ENCODE data around the gene POLR3A.

GRCh38 chr10:78029269-78030226 is at the start of gene POLR3A:
- TF ChIP-seq, protein P1, sequence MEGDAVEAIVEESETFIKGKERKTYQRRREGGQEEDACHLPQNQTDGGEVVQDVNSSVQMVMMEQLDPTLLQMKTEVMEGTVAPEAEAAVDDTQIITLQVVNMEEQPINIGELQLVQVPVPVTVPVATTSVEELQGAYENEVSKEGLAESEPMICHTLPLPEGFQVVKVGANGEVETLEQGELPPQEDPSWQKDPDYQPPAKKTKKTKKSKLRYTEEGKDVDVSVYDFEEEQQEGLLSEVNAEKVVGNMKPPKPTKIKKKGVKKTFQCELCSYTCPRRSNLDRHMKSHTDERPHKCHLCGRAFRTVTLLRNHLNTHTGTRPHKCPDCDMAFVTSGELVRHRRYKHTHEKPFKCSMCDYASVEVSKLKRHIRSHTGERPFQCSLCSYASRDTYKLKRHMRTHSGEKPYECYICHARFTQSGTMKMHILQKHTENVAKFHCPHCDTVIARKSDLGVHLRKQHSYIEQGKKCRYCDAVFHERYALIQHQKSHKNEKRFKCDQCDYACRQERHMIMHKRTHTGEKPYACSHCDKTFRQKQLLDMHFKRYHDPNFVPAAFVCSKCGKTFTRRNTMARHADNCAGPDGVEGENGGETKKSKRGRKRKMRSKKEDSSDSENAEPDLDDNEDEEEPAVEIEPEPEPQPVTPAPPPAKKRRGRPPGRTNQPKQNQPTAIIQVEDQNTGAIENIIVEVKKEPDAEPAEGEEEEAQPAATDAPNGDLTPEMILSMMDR (IDR thresholded peaks at IDR 0.05; ENCODE audit: insufficient read depth, low read length, poor library complexity, severe bottlenecking): no peak
- TF ChIP-seq EZH2phosphoT487 (conservative IDR thresholded peaks at IDR 0.05; ENCODE audit: low read length): no peak

Measured in SU-DHL-6 (cell line).